Chondrocyte (in vitro differentiated cells): Measurements from ENCODE around the gene R3HDM4. TPM values are rescaled to one million over a fixed set of nuclear protein-coding genes. Genes with fewer than 3 reads are reported as not detected.

Experiments used
- DNase-seq: peaks from one replicate; pipeline ENCODE4 v3.0.0; 2021; ENCODE audit warnings: mixed read lengths, low spot score
- H3K27ac Mint-ChIP-seq: one replicate; pipeline ENCODE4 v1.8.0; 2021; ENCODE audit warnings: mild to moderate bottlenecking, moderate library complexity, mixed read lengths; ENCODE audit not compliant: unreplicated experiment
- H3K27me3 Mint-ChIP-seq: 2 replicates; pipeline ENCODE4 v1.8.0; 2021; ENCODE audit warnings: low read depth, mixed read lengths
- H3K36me3 Mint-ChIP-seq: 2 replicates; pipeline ENCODE4 v1.8.0; 2021; ENCODE audit warnings: low read depth, mixed read lengths
- H3K4me1 Mint-ChIP-seq: 2 replicates; pipeline ENCODE4 v1.8.0; 2021; ENCODE audit warnings: low read depth, mild to moderate bottlenecking, mixed read lengths
- H3K4me3 Mint-ChIP-seq: one replicate; pipeline ENCODE4 v1.8.0; 2021; ENCODE audit warnings: mild to moderate bottlenecking, moderate library complexity, mixed read lengths; ENCODE audit not compliant: unreplicated experiment
- H3K9me3 Mint-ChIP-seq: 2 replicates; pipeline ENCODE4 v1.8.0; 2021; ENCODE audit warnings: low read depth, mixed read lengths
- CTCF ChIP-seq: fragments of 200-600 bp; sonication (generic); IDR thresholded peaks from 2 replicates; pipeline ENCODE4 v1.5.0; 2021; ENCODE audit warnings: antibody characterized with exemption, mild to moderate bottlenecking, moderate library complexity
- total RNA-seq: library from RNA; stranded (reverse); gene quantifications from 3 replicates; pipeline ENCODE4 v1.2.1, GENCODE V29; 2021

Gene R3HDM4
- total RNA-seq, 1 donor from 2014 or later = 48.4 TPM

- H3K27me3 Mint-ChIP-seq = no peaks in the 10 kb centered on the region
- no peak overlapping the region for H3K27ac Mint-ChIP-seq
- H3K4me3 Mint-ChIP-seq = no peak overlapping the region
- H3K36me3 Mint-ChIP-seq = peaks cover 2% of the 10 kb centered on the region
- peaks cover 8% of the 10 kb centered on the region for H3K4me1 Mint-ChIP-seq
- DNase-seq = no peak
- H3K9me3 Mint-ChIP-seq = no peaks in the 10 kb centered on the region
- TF ChIP-seq CTCF = no peak
Measured at GRCh38 chr19:887599-887998, 25.4 kb downstream of the R3HDM4 start.

- Mint-ChIP-seq H3K4me1 (peaks cover 6% of the 10 kb centered on the region), H3K27me3 (no peaks in the 10 kb centered on the region), H3K27ac (no peak overlapping the region), H3K4me3 (no peak overlapping the region), H3K36me3 (peaks cover 2% of the 10 kb centered on the region), H3K9me3 (no peaks in the 10 kb centered on the region)
- no peak for TF ChIP-seq CTCF
- DNase-seq = no peak
Measured at GRCh38 chr19:887072-887471, 25.9 kb downstream of the R3HDM4 start.

GRCh38 chr19:885536-886224 lies 27.3 kb downstream of the R3HDM4 start:
- H3K36me3 Mint-ChIP-seq = peaks cover 7% of the 10 kb centered on the region
- H3K27ac Mint-ChIP-seq = no peak overlapping the region
- no peaks in the 10 kb centered on the region for H3K4me1 Mint-ChIP-seq
- no peaks in the 10 kb centered on the region for H3K9me3 Mint-ChIP-seq
- no peak overlapping the region for H3K4me3 Mint-ChIP-seq
- DNase-seq = no peak
- no peak for TF ChIP-seq CTCF
- H3K27me3 Mint-ChIP-seq = no peaks in the 10 kb centered on the region

GRCh38 chr19:884420-885211 lies 28.4 kb downstream of the R3HDM4 start:
- H3K4me1 Mint-ChIP-seq = no peaks in the 10 kb centered on the region
- no peak overlapping the region for H3K27ac Mint-ChIP-seq
- no peaks in the 10 kb centered on the region for H3K27me3 Mint-ChIP-seq
- H3K36me3 Mint-ChIP-seq = peaks cover 7% of the 10 kb centered on the region
- no peak for DNase-seq
- H3K9me3 Mint-ChIP-seq = no peaks in the 10 kb centered on the region
- H3K4me3 Mint-ChIP-seq = no peak overlapping the region
- no peak for TF ChIP-seq CTCF

GRCh38 chr19:883661-884211 lies 29.3 kb downstream of the R3HDM4 start:
- Mint-ChIP-seq H3K36me3 (peaks cover 9% of the 10 kb centered on the region), H3K27ac (no peak overlapping the region), H3K4me1 (no peaks in the 10 kb centered on the region), H3K27me3 (no peaks in the 10 kb centered on the region), H3K9me3 (no peaks in the 10 kb centered on the region), H3K4me3 (no peak overlapping the region)
- DNase-seq = no peak
- no peak for TF ChIP-seq CTCF
